CD14-positive monocyte (primary cell): ENCODE data around the gene GRIK3. TPM values are rescaled to one million over a fixed set of nuclear protein-coding genes. Genes with fewer than 3 reads are reported as not detected.

Experiments
- DNase-seq, 3 donors: peaks; one replicate each; pipeline ENCODE4 v3.0.0-alpha.2; 2011 to 2022
- H2AFZ ChIP-seq: 2 replicates; pipeline ENCODE4 v1.6.0; 2012; ENCODE audit warnings: mild to moderate bottlenecking, low read depth, low read length, inconsistent platforms; ENCODE audit not compliant: insufficient read depth, poor library complexity, severe bottlenecking
- H3K27ac ChIP-seq, 2 donors: 1 replicate in 1 of 2; 2 replicates in 1 of 2; pipeline ENCODE4 v1.5.1; 2012 to 2013; ENCODE audit warnings: low read length in 2 of 2, control low read depth in 1 of 2, inconsistent platforms in 1 of 2, low read depth in 1 of 2, mild to moderate bottlenecking in 1 of 2
- H3K27me3 ChIP-seq, 2 donors: one replicate each; pipeline versions ENCODE4 v1.6.0 to v1.6.1; 2011 to 2013; ENCODE audit warnings: low read length in 2 of 2; ENCODE audit not compliant: control insufficient read depth in 2 of 2, insufficient read depth in 2 of 2
- H3K36me3 ChIP-seq, 2 donors: replicated peaks in 1 of 2; 1 replicate in 1 of 2; 2 replicates in 1 of 2; pipeline versions ENCODE4 v1.5.1 to v1.6.1; 2012 to 2013; ENCODE audit warnings: low read length in 2 of 2, control low read depth in 1 of 2, inconsistent platforms in 1 of 2, mild to moderate bottlenecking in 1 of 2; ENCODE audit not compliant: insufficient read depth in 2 of 2, control insufficient read depth in 1 of 2
- H3K4me1 ChIP-seq, 2 donors: 1 replicate in 1 of 2; 2 replicates in 1 of 2; pipeline versions ENCODE4 v1.5.1 to v1.6.1; 2012 to 2013; ENCODE audit warnings: low read length in 2 of 2, control low read depth in 1 of 2, inconsistent platforms in 1 of 2, mild to moderate bottlenecking in 1 of 2, moderate library complexity in 1 of 2; ENCODE audit not compliant: insufficient read depth in 2 of 2, control insufficient read depth in 1 of 2
- H3K4me2 ChIP-seq: replicated peaks from 2 replicates; pipeline ENCODE3; 2012; ENCODE audit warnings: low read length, moderate library complexity, mild to moderate bottlenecking; ENCODE audit not compliant: poor library complexity, severe bottlenecking; ENCODE audit errors: extremely low read depth
- H3K4me3 ChIP-seq, 3 experiments: fragments of 200-600 bp in 1 of 3; sonication (generic) in 1 of 3; replicated peaks in 1 of 3; 1 replicate in 2 of 3; 2 replicates in 1 of 3; pipeline ENCODE4 v1.5.1; 2011 to 2013; ENCODE audit warnings: low read length in 3 of 3, mild to moderate bottlenecking in 3 of 3, control low read depth in 2 of 3, low read depth in 2 of 3, inconsistent platforms in 1 of 3, moderate library complexity in 1 of 3
- H3K79me2 ChIP-seq: 2 replicates; pipeline ENCODE4 v1.6.0; 2012; ENCODE audit warnings: mild to moderate bottlenecking, control low read depth, inconsistent platforms, low read length, moderate library complexity; ENCODE audit not compliant: insufficient read depth
- H3K9ac ChIP-seq: 2 replicates; pipeline ENCODE4 v1.6.0; 2017; ENCODE audit warnings: low read length, mild to moderate bottlenecking; ENCODE audit not compliant: insufficient read depth, poor library complexity, severe bottlenecking
- H3K9me3 ChIP-seq, 2 donors: replicated peaks in 1 of 2; 1 replicate in 1 of 2; 2 replicates in 1 of 2; pipeline versions ENCODE4 v1.5.1 to v1.6.1; 2012 to 2013; ENCODE audit warnings: low read length in 2 of 2, control low read depth in 1 of 2; ENCODE audit not compliant: control insufficient read depth in 1 of 2, insufficient read depth in 1 of 2
- H4K20me1 ChIP-seq: 2 replicates; pipeline ENCODE4 v1.6.0; 2012; ENCODE audit warnings: mild to moderate bottlenecking, low read length, control low read depth, moderate library complexity; ENCODE audit not compliant: insufficient read depth
- H3K27ac Mint-ChIP-seq, 7 donors: one replicate each; pipeline ENCODE4 v1.8.0; 2020; ENCODE audit warnings: mild to moderate bottlenecking in 7 of 7, mixed read lengths in 7 of 7, moderate library complexity in 6 of 7, inconsistent platforms in 2 of 7
- H3K27me3 Mint-ChIP-seq, 3 donors: one replicate each; pipeline ENCODE4 v1.8.0; 2021 to 2022; ENCODE audit warnings: low read depth in 3 of 3, mild to moderate bottlenecking in 3 of 3, mixed read lengths in 3 of 3, moderate library complexity in 3 of 3, inconsistent platforms in 1 of 3
- H3K36me3 Mint-ChIP-seq, 2 donors: one replicate each; pipeline ENCODE4 v1.8.0; 2020; ENCODE audit warnings: mixed read lengths in 2 of 2, inconsistent platforms in 1 of 2, mild to moderate bottlenecking in 1 of 2
- H3K4me1 Mint-ChIP-seq: one replicate; pipeline ENCODE4 v1.8.0; 2020; ENCODE audit warnings: mild to moderate bottlenecking, mixed read lengths
- H3K4me3 Mint-ChIP-seq, 2 donors: one replicate each; pipeline ENCODE4 v1.8.0; 2020; ENCODE audit warnings: mild to moderate bottlenecking in 2 of 2, mixed read lengths in 2 of 2, moderate library complexity in 1 of 2
- H3K9me3 Mint-ChIP-seq, 7 donors: one replicate each; pipeline ENCODE4 v1.8.0; 2020 to 2022; ENCODE audit warnings: mixed read lengths in 7 of 7, mild to moderate bottlenecking in 6 of 7, moderate library complexity in 6 of 7, inconsistent platforms in 2 of 7
- CTCF ChIP-seq: fragments of 200-600 bp; IDR thresholded peaks from one replicate; pipeline ENCODE4 v1.8.0; 2022; ENCODE audit warnings: antibody characterized with exemption, mild to moderate bottlenecking
- WGBS: methylation state at CpG from one replicate; pipeline ENCODE4 v1.1.5; 2013; ENCODE audit warnings: missing lambda C conversion rate; ENCODE audit not compliant: insufficient coverage; 5-methylcytosine and 5-hydroxymethylcytosine counted together
- intact Hi-C, 2 donors: fragments of 100-400 bp; cut with micrococcal nuclease; formaldehyde crosslinking; loops; one replicate each; pipeline versions ENCODE4 v1.15.0 to v1.15.1; 2023
- polyA plus RNA-seq, 3 donors: library from polyadenylated mRNA; depleted of rRNA in 1 of 3; unstranded in 2 of 3; stranded (reverse) in 1 of 3; fragments of 300-500 nt in 2 of 3; fragments of >200 nt in 1 of 3; fragmentation: Illumina TruSeq in 2 of 3; gene quantifications; 1 replicate in 2 of 3; 2 replicates in 1 of 3; pipeline ENCODE4 v1.2.3, GENCODE V29; 2012 to 2021

GRIK3 gene
- polyA plus RNA-seq, 3 donors: not detected

GRCh38 chr1:36818771-36819170 lies 215.5 kb downstream of the GRIK3 start:
- 79% methylated on average over 2 of the region's 2 CpGs for WGBS
- Histone ChIP-seq H3K36me3 (no peaks in the 10 kb centered on the region), H3K4me3 (no peak overlapping the region), H3K27me3 (no peaks in the 10 kb centered on the region), H4K20me1 (no peaks in the 10 kb centered on the region), H2AFZ (no peak overlapping the region), H3K79me2 (no peaks in the 10 kb centered on the region), H3K9ac (no peak overlapping the region), H3K4me2 (no peak overlapping the region), H3K4me1 (no peaks in the 10 kb centered on the region), H3K27ac (no peak overlapping the region), H3K9me3 (no peaks in the 10 kb centered on the region)
- no peaks in the 10 kb centered on the region for H3K9me3 Mint-ChIP-seq
- H3K4me3 Mint-ChIP-seq: no peak overlapping the region
- no peaks in the 10 kb centered on the region for H3K36me3 Mint-ChIP-seq
- no peak overlapping the region for H3K27ac Mint-ChIP-seq
- TF ChIP-seq CTCF: no peak
- peaks cover 2 to 6% (median 2%) of the 10 kb centered on the region in 3 donors for H3K27me3 Mint-ChIP-seq
- H3K4me1 Mint-ChIP-seq: no peaks in the 10 kb centered on the region
- no peak for DNase-seq
- intact Hi-C loops: no loop called here

- DNase-seq: no peak
- H3K36me3 ChIP-seq: no peaks in the 10 kb centered on the region
- H3K79me2 ChIP-seq: no peaks in the 10 kb centered on the region
- H3K9ac ChIP-seq: no peak overlapping the region
- H3K9me3 ChIP-seq: no peaks in the 10 kb centered on the region
- no peak overlapping the region for H2AFZ ChIP-seq
- H3K4me1 ChIP-seq: no peaks in the 10 kb centered on the region
- H3K4me3 ChIP-seq: no peak overlapping the region
- Mint-ChIP-seq H3K27me3 (peaks cover 2 to 6% (median 2%) of the 10 kb centered on the region in 3 donors), H3K36me3 (no peaks in the 10 kb centered on the region), H3K27ac (no peak overlapping the region), H3K4me1 (no peaks in the 10 kb centered on the region), H3K4me3 (no peak overlapping the region), H3K9me3 (no peaks in the 10 kb centered on the region)
- H4K20me1 ChIP-seq: no peaks in the 10 kb centered on the region
- no peak overlapping the region for H3K27ac ChIP-seq
- no peak for TF ChIP-seq CTCF
- no peaks in the 10 kb centered on the region for H3K27me3 ChIP-seq
- intact Hi-C loops: no loop called here
- 100% methylated on average over 1 of the region's 2 CpGs for WGBS
- no peak overlapping the region for H3K4me2 ChIP-seq
Measured at GRCh38 chr1:36816348-36816747, 218.0 kb downstream of the GRIK3 start.
